IPS DF 4.7 (cell line): ENCODE results near the gene MYZAP.
"Not testable (repeated sequence)": the region's sequence is repeated elsewhere in the genome, so short reads cannot be mapped to it uniquely, and the experiment has no call there.

Source experiments
- DNase-seq: peaks from one replicate; pipeline ENCODE4 v3.0.0-alpha.2; 2013; ENCODE audit warnings: low spot score; ENCODE audit errors: extremely low read depth

Gene MYZAP

GRCh38 chr15:57592836-57593420 is 1.2 kb downstream of the MYZAP start:
- no peak for DNase-seq

- no peak for DNase-seq
Observed at GRCh38 chr15:57594479-57594878, 2.8 kb downstream of the MYZAP start.

GRCh38 chr15:57595011-57595866 is 3.5 kb downstream of the MYZAP start:
- no peak for DNase-seq

GRCh38 chr15:57596301-57596855 is 4.7 kb downstream of the MYZAP start:
- DNase-seq, result no peak

- no peak for DNase-seq
Observed at GRCh38 chr15:57596978-57597377, 5.3 kb downstream of the MYZAP start.

- no peak for DNase-seq
Observed at GRCh38 chr15:57597431-57597830, 5.7 kb downstream of the MYZAP start.

- DNase-seq, result no peak
Observed at GRCh38 chr15:57598346-57598745, 6.6 kb downstream of the MYZAP start.

- DNase-seq, result no peak
Observed at GRCh38 chr15:57599296-57599810, 7.6 kb downstream of the MYZAP start.

GRCh38 chr15:57600197-57600596 is 8.5 kb downstream of the MYZAP start:
- DNase-seq, result no peak

GRCh38 chr15:57604507-57604906 is 12.8 kb downstream of the MYZAP start:
- DNase-seq, result no peak

GRCh38 chr15:57605491-57605890 is 13.8 kb downstream of the MYZAP start:
- DNase-seq, result no peak

GRCh38 chr15:57606048-57606447 is 14.3 kb downstream of the MYZAP start:
- DNase-seq, result no peak

- no peak for DNase-seq
Observed at GRCh38 chr15:57606816-57607215, 15.1 kb downstream of the MYZAP start.

GRCh38 chr15:57607570-57608000 is 15.9 kb downstream of the MYZAP start:
- DNase-seq, result no peak

- DNase-seq, result no peak
Observed at GRCh38 chr15:57609805-57610529, 18.3 kb downstream of the MYZAP start.

- no peak for DNase-seq
Observed at GRCh38 chr15:57611123-57611522, 19.4 kb downstream of the MYZAP start.

GRCh38 chr15:57611938-57612337 is 20.2 kb downstream of the MYZAP start:
- DNase-seq, result no peak

GRCh38 chr15:57614241-57614640 is 22.5 kb downstream of the MYZAP start:
- no peak for DNase-seq

- DNase-seq, result not testable (repeated sequence)
Observed at GRCh38 chr15:57615951-57616496, 24.3 kb downstream of the MYZAP start.

GRCh38 chr15:57618325-57618724 is 26.6 kb downstream of the MYZAP start:
- no peak for DNase-seq

- no peak for DNase-seq
Observed at GRCh38 chr15:57619746-57620145, 28.0 kb downstream of the MYZAP start.
